Osteocyte (in vitro differentiated cells): Measurements from ENCODE around the gene TMEM63A. TPM values are rescaled to one million over a fixed set of nuclear protein-coding genes. Genes with fewer than 3 reads are reported as not detected.

Source experiments
- DNase-seq: peaks from one replicate; pipeline ENCODE4 v3.0.0; 2021; ENCODE audit warnings: mixed read lengths; ENCODE audit not compliant: unreplicated experiment; ENCODE audit errors: extremely low spot score
- H3K27ac Mint-ChIP-seq: one replicate; pipeline ENCODE4 v1.8.0; 2021; ENCODE audit warnings: mild to moderate bottlenecking, mixed read lengths; ENCODE audit not compliant: unreplicated experiment
- H3K27me3 Mint-ChIP-seq: one replicate; pipeline ENCODE4 v1.8.0; 2021; ENCODE audit warnings: mixed read lengths; ENCODE audit not compliant: unreplicated experiment
- H3K36me3 Mint-ChIP-seq: one replicate; pipeline ENCODE4 v1.8.0; 2021; ENCODE audit warnings: mixed read lengths; ENCODE audit not compliant: unreplicated experiment
- H3K4me1 Mint-ChIP-seq: one replicate; pipeline ENCODE4 v1.8.0; 2021; ENCODE audit warnings: mixed read lengths; ENCODE audit not compliant: unreplicated experiment
- H3K4me3 Mint-ChIP-seq: one replicate; pipeline ENCODE4 v1.8.0; 2021; ENCODE audit warnings: mild to moderate bottlenecking, moderate library complexity, mixed read lengths; ENCODE audit not compliant: unreplicated experiment
- H3K9me3 Mint-ChIP-seq: one replicate; pipeline ENCODE4 v1.8.0; 2021; ENCODE audit warnings: mixed read lengths; ENCODE audit not compliant: unreplicated experiment
- total RNA-seq: library from RNA; stranded (reverse); gene quantifications from 2 replicates; pipeline ENCODE4 v1.2.1, GENCODE V29; 2021
- TF ChIP-seq, protein P1 (sequence below): fragments of 200-600 bp; sonication (generic); IDR thresholded peaks from 2 replicates; pipeline ENCODE4 v1.5.0; 2021; ENCODE audit warnings: antibody characterized with exemption, mild to moderate bottlenecking, moderate library complexity

Gene TMEM63A
- total RNA-seq, 1 donor from 2014 or later, result 54.8 TPM

DNA sequence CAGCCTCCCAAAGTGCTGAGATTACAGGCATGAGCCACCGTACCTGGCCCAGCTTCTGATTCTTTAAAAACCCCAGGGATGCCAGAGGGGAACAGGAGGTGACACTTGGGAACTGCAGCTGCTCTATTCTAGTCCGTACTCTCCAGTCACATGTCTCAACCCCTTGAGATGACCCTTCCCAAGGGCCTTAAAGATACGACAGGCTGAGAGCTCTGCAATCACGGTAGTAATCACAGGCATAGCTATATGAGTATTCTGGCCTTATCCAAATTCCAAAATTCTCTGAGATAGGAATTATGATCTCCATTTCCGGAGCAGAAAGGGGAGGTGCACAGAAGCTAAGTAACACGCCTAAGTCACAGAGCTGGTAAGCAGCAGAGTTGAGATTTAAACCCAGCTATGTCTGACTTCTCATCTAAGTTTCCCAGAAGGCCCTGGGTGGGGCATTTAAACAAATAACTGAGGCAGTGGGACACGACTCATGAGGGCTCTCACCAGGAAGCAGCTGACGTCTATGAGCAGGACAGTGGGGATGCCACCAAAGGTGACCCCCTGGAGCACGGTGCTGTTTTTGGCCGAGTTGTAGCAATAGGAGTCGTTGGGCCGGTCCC is 5.2 kb downstream of the TMEM63A start:
- Mint-ChIP-seq H3K27ac (peak overlapping the region; percentile 77), H3K27me3 (no peaks in the 10 kb centered on the region), H3K4me3 (no peak overlapping the region), H3K9me3 (no peaks in the 10 kb centered on the region), H3K4me1 (peaks cover 40% of the 10 kb centered on the region), H3K36me3 (peaks cover 11% of the 10 kb centered on the region)
- TF ChIP-seq, protein P1, sequence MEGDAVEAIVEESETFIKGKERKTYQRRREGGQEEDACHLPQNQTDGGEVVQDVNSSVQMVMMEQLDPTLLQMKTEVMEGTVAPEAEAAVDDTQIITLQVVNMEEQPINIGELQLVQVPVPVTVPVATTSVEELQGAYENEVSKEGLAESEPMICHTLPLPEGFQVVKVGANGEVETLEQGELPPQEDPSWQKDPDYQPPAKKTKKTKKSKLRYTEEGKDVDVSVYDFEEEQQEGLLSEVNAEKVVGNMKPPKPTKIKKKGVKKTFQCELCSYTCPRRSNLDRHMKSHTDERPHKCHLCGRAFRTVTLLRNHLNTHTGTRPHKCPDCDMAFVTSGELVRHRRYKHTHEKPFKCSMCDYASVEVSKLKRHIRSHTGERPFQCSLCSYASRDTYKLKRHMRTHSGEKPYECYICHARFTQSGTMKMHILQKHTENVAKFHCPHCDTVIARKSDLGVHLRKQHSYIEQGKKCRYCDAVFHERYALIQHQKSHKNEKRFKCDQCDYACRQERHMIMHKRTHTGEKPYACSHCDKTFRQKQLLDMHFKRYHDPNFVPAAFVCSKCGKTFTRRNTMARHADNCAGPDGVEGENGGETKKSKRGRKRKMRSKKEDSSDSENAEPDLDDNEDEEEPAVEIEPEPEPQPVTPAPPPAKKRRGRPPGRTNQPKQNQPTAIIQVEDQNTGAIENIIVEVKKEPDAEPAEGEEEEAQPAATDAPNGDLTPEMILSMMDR, result no peak
- DNase-seq, result no peak

DNA sequence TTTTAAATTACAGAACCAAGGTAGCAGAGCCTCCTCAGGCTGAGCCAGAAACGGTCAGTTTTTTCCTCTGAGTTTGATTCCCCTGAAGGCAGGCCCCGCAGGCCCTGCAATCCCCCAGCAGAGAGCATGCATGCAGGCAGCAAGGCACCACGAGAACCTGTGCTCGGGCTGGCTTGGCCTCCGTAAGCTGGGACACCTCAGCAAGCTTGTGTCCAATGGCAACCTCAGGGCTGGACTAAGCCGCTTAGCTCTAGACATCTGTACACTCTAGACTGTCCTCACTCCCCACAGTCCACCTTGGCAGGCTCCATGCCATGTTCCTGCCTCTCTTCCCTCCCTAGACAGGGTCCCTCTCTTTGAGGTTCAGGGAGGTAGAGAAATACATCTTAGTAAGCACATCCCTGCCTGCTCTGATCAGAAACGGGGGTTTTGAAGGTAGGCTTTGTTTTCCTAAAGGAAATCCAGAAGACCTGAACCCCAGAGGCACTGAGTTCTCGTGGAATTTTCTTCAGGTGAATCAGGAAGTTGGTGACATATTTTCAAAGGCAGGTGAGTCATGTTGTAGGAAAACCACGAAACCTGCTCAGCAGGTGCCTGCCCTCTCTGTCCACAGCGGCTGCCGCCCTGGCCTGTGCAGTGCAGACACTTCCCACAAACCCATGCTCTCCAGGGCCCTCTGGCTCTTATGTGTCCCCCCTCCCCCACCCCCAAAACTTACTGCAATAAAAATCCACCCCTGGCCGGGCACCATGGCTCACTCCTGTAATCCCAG is 7.0 kb downstream of the TMEM63A start:
- DNase-seq, result no peak
- TF ChIP-seq, protein P1, result no peak
- Mint-ChIP-seq H3K4me3 (no peak overlapping the region), H3K36me3 (peaks cover 28% of the 10 kb centered on the region), H3K27me3 (no peaks in the 10 kb centered on the region), H3K27ac (no peak overlapping the region), H3K4me1 (peaks cover 35% of the 10 kb centered on the region), H3K9me3 (no peaks in the 10 kb centered on the region)

DNA sequence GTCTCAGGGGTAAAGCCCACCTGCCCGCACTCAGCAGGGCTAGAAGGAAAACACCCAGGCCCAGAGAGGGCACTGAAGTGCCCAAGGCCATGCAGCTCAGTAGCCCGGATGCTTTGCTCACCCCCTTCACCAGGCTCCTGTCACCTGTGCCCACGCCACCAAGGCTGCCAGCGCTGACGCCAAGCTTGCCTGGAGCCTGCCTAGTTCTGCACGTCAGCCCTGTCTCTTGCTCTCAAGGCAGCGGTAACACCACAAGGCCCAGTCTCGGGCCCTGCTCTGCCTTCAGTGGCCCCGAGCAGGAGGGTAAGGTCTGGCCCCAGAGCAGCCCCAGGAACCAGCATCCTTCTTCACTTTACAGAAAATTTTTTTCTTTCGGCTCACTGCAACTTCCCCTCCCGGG is 7.7 kb downstream of the TMEM63A start:
- H3K9me3 Mint-ChIP-seq, result no peaks in the 10 kb centered on the region
- peaks cover 29% of the 10 kb centered on the region for H3K4me1 Mint-ChIP-seq
- H3K4me3 Mint-ChIP-seq, result no peak overlapping the region
- no peaks in the 10 kb centered on the region for H3K27me3 Mint-ChIP-seq
- DNase-seq, result no peak
- H3K36me3 Mint-ChIP-seq, result peaks cover 28% of the 10 kb centered on the region
- TF ChIP-seq, protein P1, result no peak
- no peak overlapping the region for H3K27ac Mint-ChIP-seq

DNA sequence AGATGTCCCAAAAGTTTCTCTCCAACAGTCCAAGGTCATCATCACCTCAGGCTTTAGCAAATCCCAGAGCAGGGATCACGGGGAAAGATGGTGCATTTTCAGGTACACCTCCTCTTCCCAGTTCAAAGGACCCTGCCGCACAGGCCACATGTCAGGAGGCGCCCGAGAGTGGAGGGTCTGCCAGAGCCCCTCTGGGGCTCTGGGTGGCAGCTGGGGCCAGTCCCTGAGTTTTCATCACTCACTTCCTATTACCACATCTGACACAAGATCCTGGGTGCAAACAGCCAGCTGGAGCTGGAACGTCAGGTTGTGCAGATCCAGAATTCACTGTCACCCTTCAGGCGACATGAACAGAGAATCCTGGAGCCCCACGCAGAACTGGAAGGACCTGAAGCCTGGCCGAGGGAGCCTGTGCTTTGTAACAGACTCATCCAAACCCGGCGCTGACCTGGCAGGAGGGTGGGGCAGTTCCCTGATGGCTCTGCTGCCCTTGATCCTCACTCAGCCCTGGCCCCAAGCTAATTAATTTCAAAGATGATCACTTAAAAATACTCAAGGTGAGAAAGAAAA is 8.8 kb downstream of the TMEM63A start:
- Mint-ChIP-seq H3K9me3 (no peaks in the 10 kb centered on the region), H3K27me3 (no peaks in the 10 kb centered on the region), H3K4me3 (no peak overlapping the region), H3K36me3 (peaks cover 31% of the 10 kb centered on the region), H3K27ac (no peak overlapping the region), H3K4me1 (peaks cover 18% of the 10 kb centered on the region)
- TF ChIP-seq, protein P1, result no peak
- no peak for DNase-seq

DNA sequence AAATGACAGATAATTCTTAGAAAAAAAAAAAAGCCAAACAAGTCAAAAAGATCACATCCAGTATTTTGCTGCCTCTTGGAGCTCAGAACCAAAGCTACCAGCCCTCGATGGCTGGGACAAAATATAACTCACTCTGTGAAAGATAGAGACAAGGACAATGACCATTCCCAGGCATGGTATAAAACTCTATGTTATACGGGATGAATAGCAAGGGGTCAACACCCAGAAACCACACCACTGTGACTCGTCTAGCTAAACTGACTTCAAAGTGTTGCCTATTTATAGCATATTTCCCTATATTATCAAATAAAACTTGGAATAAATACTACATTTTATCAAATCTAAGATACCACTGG is 10.1 kb downstream of the TMEM63A start:
- Mint-ChIP-seq H3K4me1 (peaks cover 5% of the 10 kb centered on the region), H3K9me3 (no peaks in the 10 kb centered on the region), H3K27ac (no peak overlapping the region), H3K27me3 (no peaks in the 10 kb centered on the region), H3K4me3 (no peak overlapping the region), H3K36me3 (peaks cover 31% of the 10 kb centered on the region)
- TF ChIP-seq, protein P1, result no peak
- no peak for DNase-seq
